GM23338 (cell line): ENCODE data around the gene CASP10.

ENCODE experiments used
- EZH2 ChIP-seq: fragments of 200-600 bp; sonication (generic); IDR thresholded peaks from one replicate; pipeline ENCODE4 v1.8.0; 2017; ENCODE audit warnings: antibody characterized with exemption, mild to moderate bottlenecking, low read depth; ENCODE audit not compliant: unreplicated experiment
- POLR2AphosphoS5 ChIP-seq: IDR thresholded peaks from 2 replicates; pipeline ENCODE4 v1.6.1; 2016; ENCODE audit warnings: antibody characterized with exemption, low read depth
- TF ChIP-seq, protein P1 (sequence below), 2 experiments: fragments of 200-600 bp in 1 of 2; sonication (generic) in 1 of 2; conservative IDR thresholded peaks; 2 replicates each; pipeline versions ENCODE4 v1.5.1 to v1.6.1; 2016 to 2017; ENCODE audit warnings: antibody characterized with exemption in 2 of 2, low read depth in 2 of 2, mild to moderate bottlenecking in 2 of 2, moderate library complexity in 1 of 2
- TF ChIP-seq, protein P2 (sequence below): IDR thresholded peaks from 2 replicates; pipeline ENCODE4 v1.6.1; 2016; ENCODE audit warnings: antibody characterized with exemption

DNA sequence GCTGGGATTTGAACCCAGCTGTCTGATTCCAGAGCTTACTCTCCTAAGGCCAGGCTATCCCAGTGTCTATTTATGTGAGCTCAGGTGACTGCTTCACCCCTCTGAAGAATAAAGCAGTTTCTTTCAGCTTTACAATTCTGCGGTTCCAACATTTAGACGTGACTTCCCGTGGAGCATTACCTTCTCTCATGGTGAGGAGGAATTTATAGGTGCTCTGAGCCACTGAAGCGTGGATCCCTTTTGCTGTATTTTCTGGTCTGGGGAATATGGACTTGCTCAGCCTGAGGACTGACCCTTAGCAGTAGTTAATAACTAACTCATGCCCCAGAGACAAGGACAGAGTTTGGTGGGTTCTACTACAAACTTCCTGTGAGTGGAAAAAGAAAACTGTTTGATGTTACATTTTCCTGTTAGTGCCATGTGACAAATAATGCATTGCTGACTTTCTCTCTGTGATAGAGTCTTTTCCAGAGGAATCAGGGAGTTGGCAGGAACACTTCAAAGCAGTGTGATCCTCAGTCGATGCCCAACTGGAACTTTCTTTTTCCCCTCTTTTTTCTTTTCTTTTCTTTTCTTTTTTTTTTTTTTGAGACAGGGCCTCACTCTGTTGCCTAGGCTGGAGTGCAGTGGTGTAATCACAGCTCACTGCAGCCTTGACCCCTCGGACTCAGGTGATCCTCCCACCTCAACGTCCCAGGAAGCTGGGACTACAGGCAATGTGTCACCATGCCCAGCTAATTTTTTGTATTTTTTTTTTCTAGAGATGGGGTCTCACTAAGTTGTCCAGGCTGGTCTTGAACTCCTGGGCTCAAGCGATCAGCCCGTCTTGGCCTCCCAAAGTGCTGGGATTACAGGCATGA is 21.9 kb downstream of the CASP10 start:
- TF ChIP-seq, protein P1, sequence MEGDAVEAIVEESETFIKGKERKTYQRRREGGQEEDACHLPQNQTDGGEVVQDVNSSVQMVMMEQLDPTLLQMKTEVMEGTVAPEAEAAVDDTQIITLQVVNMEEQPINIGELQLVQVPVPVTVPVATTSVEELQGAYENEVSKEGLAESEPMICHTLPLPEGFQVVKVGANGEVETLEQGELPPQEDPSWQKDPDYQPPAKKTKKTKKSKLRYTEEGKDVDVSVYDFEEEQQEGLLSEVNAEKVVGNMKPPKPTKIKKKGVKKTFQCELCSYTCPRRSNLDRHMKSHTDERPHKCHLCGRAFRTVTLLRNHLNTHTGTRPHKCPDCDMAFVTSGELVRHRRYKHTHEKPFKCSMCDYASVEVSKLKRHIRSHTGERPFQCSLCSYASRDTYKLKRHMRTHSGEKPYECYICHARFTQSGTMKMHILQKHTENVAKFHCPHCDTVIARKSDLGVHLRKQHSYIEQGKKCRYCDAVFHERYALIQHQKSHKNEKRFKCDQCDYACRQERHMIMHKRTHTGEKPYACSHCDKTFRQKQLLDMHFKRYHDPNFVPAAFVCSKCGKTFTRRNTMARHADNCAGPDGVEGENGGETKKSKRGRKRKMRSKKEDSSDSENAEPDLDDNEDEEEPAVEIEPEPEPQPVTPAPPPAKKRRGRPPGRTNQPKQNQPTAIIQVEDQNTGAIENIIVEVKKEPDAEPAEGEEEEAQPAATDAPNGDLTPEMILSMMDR (conservative IDR thresholded peaks at IDR 0.05; ENCODE audit: low read depth in 2 of 2), result no peak
- TF ChIP-seq, protein P2, sequence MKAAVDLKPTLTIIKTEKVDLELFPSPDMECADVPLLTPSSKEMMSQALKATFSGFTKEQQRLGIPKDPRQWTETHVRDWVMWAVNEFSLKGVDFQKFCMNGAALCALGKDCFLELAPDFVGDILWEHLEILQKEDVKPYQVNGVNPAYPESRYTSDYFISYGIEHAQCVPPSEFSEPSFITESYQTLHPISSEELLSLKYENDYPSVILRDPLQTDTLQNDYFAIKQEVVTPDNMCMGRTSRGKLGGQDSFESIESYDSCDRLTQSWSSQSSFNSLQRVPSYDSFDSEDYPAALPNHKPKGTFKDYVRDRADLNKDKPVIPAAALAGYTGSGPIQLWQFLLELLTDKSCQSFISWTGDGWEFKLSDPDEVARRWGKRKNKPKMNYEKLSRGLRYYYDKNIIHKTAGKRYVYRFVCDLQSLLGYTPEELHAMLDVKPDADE, result no peak
- TF ChIP-seq POLR2AphosphoS5 (no peak), EZH2 (no peak)
